ENCODE results near the gene CENPP. TPM values are rescaled to one million over a fixed set of nuclear protein-coding genes. Genes with fewer than 3 reads are reported as not detected.

The CENPP gene
- polyA plus RNA-seq, 2 of the 4 experiments (the other 2 are of a cell fraction), result 7.2 to 13.4 TPM

GRCh38 chr9:92510747-92511146 lies 185.0 kb downstream of the CENPP start:
- ChIA-PET POLR2A (no interaction called here), CTCF (interaction anchor here (0.6 to 1.5 kb wide), 2 partner anchors 8 to 126 kb away, joined by 3 read pairs; no protein-coding TSS in a partner anchor)
- Histone ChIP-seq H3K4me3 (no peak overlapping the region), H3K4me1 (peaks cover 15% of the 10 kb centered on the region), H3K4me2 (no peak overlapping the region), H3K27ac (no peak overlapping the region), H3K9me3 (no peaks in the 10 kb centered on the region)
- DNase-seq (ENCODE audit: low read depth in 1 of 2, low spot score in 1 of 2), result no peak
- ATAC-seq, result no peak
- FAIRE-seq, result no peak
- TF ChIP-seq HMGXB4 (CRISPR knock-in tag; IDR thresholded peaks at IDR 0.05; ENCODE audit: borderline replicate concordance) (no peak), POLR2A (IDR thresholded peaks at IDR 0.05; ENCODE audit: low read length) (no peak), MAFK (IDR thresholded peaks at IDR 0.05; ENCODE audit: partially characterized antibody) (no peak), MAZ (IDR thresholded peaks at IDR 0.05; ENCODE audit: borderline replicate concordance, low read depth, low read length) (no peak), ZFP36 (IDR thresholded peaks at IDR 0.05; ENCODE audit: borderline replicate concordance, partially characterized antibody) (no peak), KDM5A (IDR thresholded peaks at IDR 0.05) (no peak), NFE2L2 (conservative IDR thresholded peaks at IDR 0.05; ENCODE audit: low read length) (no peak), HES2 (IDR thresholded peaks at IDR 0.05) (no peak), CBX8 (IDR thresholded peaks at IDR 0.05) (no peak), RNF2 (IDR thresholded peaks at IDR 0.05; ENCODE audit: borderline replicate concordance, low read depth) (no peak), CBX2 (IDR thresholded peaks at IDR 0.05; ENCODE audit: borderline replicate concordance, low read depth) (no peak), TP53 (CRISPR knock-in tag; IDR thresholded peaks at IDR 0.05) (no peak), EHMT2 (IDR thresholded peaks at IDR 0.05; ENCODE audit: low read depth) (no peak), EHF (CRISPR knock-in tag; IDR thresholded peaks at IDR 0.05) (no peak), ELK1 (IDR thresholded peaks at IDR 0.05; ENCODE audit: low read depth, low read length) (no peak), ZC3H11A (IDR thresholded peaks at IDR 0.05) (no peak)

GRCh38 chr9:92512622-92513021 lies 186.9 kb downstream of the CENPP start:
- Histone ChIP-seq H3K9me3 (no peaks in the 10 kb centered on the region), H3K4me2 (no peak overlapping the region), H3K27ac (no peak overlapping the region), H3K4me3 (no peak overlapping the region), H3K4me1 (no peaks in the 10 kb centered on the region)
- ChIA-PET CTCF (no interaction called here), POLR2A (no interaction called here)
- no peak for FAIRE-seq
- DNase-seq (ENCODE audit: low read depth in 1 of 2, low spot score in 1 of 2), result no peak
- ATAC-seq, result no peak
- WGBS (ENCODE audit: missing lambda C conversion rate), result 30% methylated on average over 3 of the region's 3 CpGs
- TF ChIP-seq ESRRA (IDR thresholded peaks at IDR 0.05; ENCODE audit: borderline replicate concordance, low read length) (no peak), BHLHE40 (IDR thresholded peaks at IDR 0.05; ENCODE audit: low read depth, low read length) (no peak), RARB (CRISPR knock-in tag; IDR thresholded peaks at IDR 0.05) (no peak), HMGXB4 (CRISPR knock-in tag; IDR thresholded peaks at IDR 0.05; ENCODE audit: borderline replicate concordance) (no peak), CEBPB (IDR thresholded peaks at IDR 0.05) (no peak), TFCP2L1 (CRISPR knock-in tag; IDR thresholded peaks at IDR 0.05) (no peak), EHMT2 (IDR thresholded peaks at IDR 0.05; ENCODE audit: low read depth) (no peak), BCL3 (IDR thresholded peaks at IDR 0.05) (no peak), NFE2L2 (conservative IDR thresholded peaks at IDR 0.05; ENCODE audit: low read length) (no peak), HOXB5 (CRISPR knock-in tag; IDR thresholded peaks at IDR 0.05) (no peak), FOXS1 (CRISPR knock-in tag; IDR thresholded peaks at IDR 0.05) (no peak), ZSCAN20 (CRISPR knock-in tag; IDR thresholded peaks at IDR 0.05) (no peak), REST (IDR thresholded peaks at IDR 0.05) (no peak), RFX5 (IDR thresholded peaks at IDR 0.05) (no peak), PHF8 (IDR thresholded peaks at IDR 0.05; ENCODE audit: borderline replicate concordance, low read depth) (no peak), FOSL2 (IDR thresholded peaks at IDR 0.05) (no peak), FOSL2 (CRISPR knock-in tag; IDR thresholded peaks at IDR 0.05) (no peak), JUN (IDR thresholded peaks at IDR 0.05) (no peak)

Data from A549 (cell line).